ENCODE data around the gene SOX6.

DNA sequence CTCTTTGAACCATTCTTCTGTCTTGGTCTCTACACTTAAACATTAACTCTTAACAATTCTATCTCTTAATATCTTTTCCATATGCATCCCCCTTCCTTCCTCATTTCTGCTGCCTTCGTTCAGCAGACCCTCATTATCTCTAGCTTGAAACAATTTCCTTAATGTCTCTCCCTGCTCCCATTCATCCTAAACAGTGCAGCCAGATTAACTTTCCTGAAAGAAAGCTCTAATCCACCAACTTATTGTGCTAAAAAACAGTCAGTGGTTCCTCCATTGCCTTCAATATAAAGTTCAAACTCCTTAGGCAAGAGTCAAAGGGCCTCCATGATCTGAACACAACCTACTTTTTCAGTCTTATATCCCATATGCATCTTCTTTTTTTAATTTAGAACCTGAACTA is 42.5 kb downstream of the SOX6 start:
- no peak for TF ChIP-seq EZH2 (IDR thresholded peaks at IDR 0.05; ENCODE audit: insufficient read depth, low read length)
- TF ChIP-seq, protein P1, sequence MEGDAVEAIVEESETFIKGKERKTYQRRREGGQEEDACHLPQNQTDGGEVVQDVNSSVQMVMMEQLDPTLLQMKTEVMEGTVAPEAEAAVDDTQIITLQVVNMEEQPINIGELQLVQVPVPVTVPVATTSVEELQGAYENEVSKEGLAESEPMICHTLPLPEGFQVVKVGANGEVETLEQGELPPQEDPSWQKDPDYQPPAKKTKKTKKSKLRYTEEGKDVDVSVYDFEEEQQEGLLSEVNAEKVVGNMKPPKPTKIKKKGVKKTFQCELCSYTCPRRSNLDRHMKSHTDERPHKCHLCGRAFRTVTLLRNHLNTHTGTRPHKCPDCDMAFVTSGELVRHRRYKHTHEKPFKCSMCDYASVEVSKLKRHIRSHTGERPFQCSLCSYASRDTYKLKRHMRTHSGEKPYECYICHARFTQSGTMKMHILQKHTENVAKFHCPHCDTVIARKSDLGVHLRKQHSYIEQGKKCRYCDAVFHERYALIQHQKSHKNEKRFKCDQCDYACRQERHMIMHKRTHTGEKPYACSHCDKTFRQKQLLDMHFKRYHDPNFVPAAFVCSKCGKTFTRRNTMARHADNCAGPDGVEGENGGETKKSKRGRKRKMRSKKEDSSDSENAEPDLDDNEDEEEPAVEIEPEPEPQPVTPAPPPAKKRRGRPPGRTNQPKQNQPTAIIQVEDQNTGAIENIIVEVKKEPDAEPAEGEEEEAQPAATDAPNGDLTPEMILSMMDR (IDR thresholded peaks at IDR 0.05; ENCODE audit: insufficient read depth, low read depth, low read length), result no peak

All from astrocyte (in vitro differentiated cells and primary cell).